Hepatocyte (in vitro differentiated cells): ENCODE measurements around the gene PARD3B.

Experiments
- EZH2 ChIP-seq: fragments of 200-600 bp; sonication (generic); IDR thresholded peaks from 2 replicates; pipeline ENCODE4 v1.6.1; 2016; ENCODE audit warnings: antibody characterized with exemption, mild to moderate bottlenecking, borderline replicate concordance
- TF ChIP-seq, protein P1 (sequence below): fragments of 200-600 bp; sonication (generic); IDR thresholded peaks from 2 replicates; pipeline ENCODE4 v1.5.1; 2016; ENCODE audit warnings: antibody characterized with exemption, mild to moderate bottlenecking; ENCODE audit not compliant: poor library complexity

DNA sequence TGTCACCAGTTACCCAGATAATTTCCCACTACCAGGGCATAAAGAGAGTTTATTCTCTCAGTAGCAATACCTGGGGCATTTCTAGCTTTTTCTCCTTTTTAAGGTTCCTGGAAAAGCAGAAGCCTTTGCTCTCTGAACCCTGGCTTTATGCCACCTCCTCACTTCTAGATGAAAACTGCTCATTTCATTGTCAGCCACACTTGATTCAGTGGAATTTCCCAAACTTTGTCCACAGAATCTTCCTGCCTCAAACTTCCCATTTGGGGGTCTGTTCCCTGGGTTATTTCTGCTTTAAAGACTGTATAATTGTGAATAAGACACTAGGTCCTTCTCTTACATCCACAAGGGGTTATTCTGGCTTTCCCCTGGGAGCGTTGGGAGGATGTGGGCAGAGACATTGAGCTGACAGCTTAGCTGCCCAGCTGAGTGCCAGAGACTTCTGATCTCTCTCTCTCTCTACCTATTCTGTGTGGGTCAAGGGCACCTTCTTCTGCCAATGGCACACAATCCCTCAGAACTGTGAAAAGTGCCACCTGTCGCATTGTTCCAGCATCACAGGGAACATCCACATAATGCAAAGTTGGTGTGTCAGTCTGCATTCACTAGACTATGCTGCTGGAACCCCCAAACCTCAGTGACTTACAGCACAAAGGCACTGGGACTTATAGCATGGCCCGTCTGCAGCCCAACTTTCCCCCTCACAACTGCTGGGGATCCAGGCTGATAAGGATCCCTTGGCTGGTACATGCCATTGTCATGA lies 1117.1 kb downstream of the PARD3B start:
- no peak for TF ChIP-seq EZH2
- TF ChIP-seq, protein P1, sequence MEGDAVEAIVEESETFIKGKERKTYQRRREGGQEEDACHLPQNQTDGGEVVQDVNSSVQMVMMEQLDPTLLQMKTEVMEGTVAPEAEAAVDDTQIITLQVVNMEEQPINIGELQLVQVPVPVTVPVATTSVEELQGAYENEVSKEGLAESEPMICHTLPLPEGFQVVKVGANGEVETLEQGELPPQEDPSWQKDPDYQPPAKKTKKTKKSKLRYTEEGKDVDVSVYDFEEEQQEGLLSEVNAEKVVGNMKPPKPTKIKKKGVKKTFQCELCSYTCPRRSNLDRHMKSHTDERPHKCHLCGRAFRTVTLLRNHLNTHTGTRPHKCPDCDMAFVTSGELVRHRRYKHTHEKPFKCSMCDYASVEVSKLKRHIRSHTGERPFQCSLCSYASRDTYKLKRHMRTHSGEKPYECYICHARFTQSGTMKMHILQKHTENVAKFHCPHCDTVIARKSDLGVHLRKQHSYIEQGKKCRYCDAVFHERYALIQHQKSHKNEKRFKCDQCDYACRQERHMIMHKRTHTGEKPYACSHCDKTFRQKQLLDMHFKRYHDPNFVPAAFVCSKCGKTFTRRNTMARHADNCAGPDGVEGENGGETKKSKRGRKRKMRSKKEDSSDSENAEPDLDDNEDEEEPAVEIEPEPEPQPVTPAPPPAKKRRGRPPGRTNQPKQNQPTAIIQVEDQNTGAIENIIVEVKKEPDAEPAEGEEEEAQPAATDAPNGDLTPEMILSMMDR = no peak
